GM23338 (cell line): Measurements from ENCODE around the gene ZNF280C. TPM values are rescaled to one million over a fixed set of nuclear protein-coding genes. Genes with fewer than 3 reads are reported as not detected.
"Not testable (repeated sequence)": the region's sequence is repeated elsewhere in the genome, so short reads cannot be mapped to it uniquely, and the experiment has no call there.

ENCODE experiments used
- ATAC-seq: fragments of 200-7000 bp; cut with Tn5 transposase; 3 replicates; pipeline ENCODE4 v1.9.1; 2020
- DNase-seq: peaks from one replicate; pipeline ENCODE4 v3.0.0-alpha.2; 2015; ENCODE audit warnings: low spot score
- H2AFZ ChIP-seq: fragments of 200-600 bp; sonication (generic); 2 replicates; pipeline ENCODE4 v1.8.0; 2016; ENCODE audit warnings: antibody characterized with exemption, mild to moderate bottlenecking, moderate library complexity
- H3F3A ChIP-seq: fragments of 200-600 bp; sonication (generic); replicated peaks from 2 replicates; pipeline ENCODE4 v1.8.0; 2017; ENCODE audit warnings: antibody characterized with exemption, mixed run types, low read depth
- H3K27ac ChIP-seq: fragments of 200-600 bp; sonication (generic); 2 replicates; pipeline ENCODE4 v1.6.1; 2016; ENCODE audit warnings: low read depth
- H3K27me3 ChIP-seq: fragments of 200-600 bp; sonication (generic); 2 replicates; pipeline ENCODE4 v1.8.0; 2016; ENCODE audit warnings: mild to moderate bottlenecking, mixed run types, moderate library complexity; ENCODE audit not compliant: insufficient read depth
- H3K36me3 ChIP-seq: fragments of 200-600 bp; sonication (generic); 2 replicates; pipeline ENCODE4 v1.8.0; 2016; ENCODE audit warnings: mild to moderate bottlenecking; ENCODE audit not compliant: insufficient read depth
- H3K4me1 ChIP-seq: fragments of 200-600 bp; sonication (generic); 2 replicates; pipeline ENCODE4 v1.8.0; 2016; ENCODE audit warnings: mild to moderate bottlenecking, moderate library complexity; ENCODE audit not compliant: insufficient read depth
- H3K4me2 ChIP-seq: fragments of 200-600 bp; sonication (generic); 2 replicates; pipeline ENCODE4 v1.7.1; 2017; ENCODE audit warnings: mixed run types
- H3K4me3 ChIP-seq: fragments of 200-600 bp; sonication (generic); 2 replicates; pipeline ENCODE4 v1.6.1; 2016; ENCODE audit warnings: mixed run types
- H3K79me2 ChIP-seq: fragments of 200-600 bp; sonication (generic); replicated peaks from 2 replicates; pipeline ENCODE4 v1.8.0; 2017; ENCODE audit warnings: mild to moderate bottlenecking; ENCODE audit not compliant: insufficient read depth
- H3K9me2 ChIP-seq: fragments of 200-600 bp; sonication (generic); 2 replicates; pipeline ENCODE4 v1.8.0; 2017; ENCODE audit not compliant: insufficient read depth
- H4K20me1 ChIP-seq: fragments of 200-600 bp; sonication (generic); replicated peaks from 2 replicates; pipeline ENCODE4 v1.8.0; 2017; ENCODE audit warnings: mild to moderate bottlenecking; ENCODE audit not compliant: insufficient read depth
- H3K27ac Mint-ChIP-seq: 2 replicates; pipeline ENCODE4 v1.8.0; 2020; ENCODE audit warnings: inconsistent platforms, mild to moderate bottlenecking, moderate library complexity, mixed read lengths
- H3K27me3 Mint-ChIP-seq: 3 replicates; pipeline ENCODE4 v1.8.0; 2022; ENCODE audit warnings: low read depth, mild to moderate bottlenecking, moderate library complexity, mixed read lengths, inconsistent platforms; ENCODE audit not compliant: insufficient read depth, poor library complexity
- H3K36me3 Mint-ChIP-seq: 3 replicates; pipeline ENCODE4 v1.8.0; 2021; ENCODE audit warnings: low read depth, mild to moderate bottlenecking, inconsistent platforms, moderate library complexity, mixed read lengths
- H3K4me1 Mint-ChIP-seq: 3 replicates; pipeline ENCODE4 v1.8.0; 2020; ENCODE audit warnings: mild to moderate bottlenecking, inconsistent platforms, mixed read lengths
- H3K4me3 Mint-ChIP-seq: 3 replicates; pipeline ENCODE4 v1.8.0; 2021; ENCODE audit warnings: moderate library complexity, mild to moderate bottlenecking, inconsistent platforms, mixed read lengths
- H3K9me3 Mint-ChIP-seq: 3 replicates; pipeline ENCODE4 v1.8.0; 2020; ENCODE audit warnings: moderate library complexity, mild to moderate bottlenecking, inconsistent platforms, mixed read lengths
- CREB1 ChIP-seq: fragments of 250-450 bp; sonication (Bioruptor Pico); IDR thresholded peaks from 2 replicates; pipeline ENCODE4 v1.5.0; 2020; ENCODE audit warnings: low read depth, mild to moderate bottlenecking, moderate library complexity
- CTCF ChIP-seq, 2 experiments: fragments of 200-600 bp in 1 of 2; sonication (generic) in 1 of 2; conservative IDR thresholded peaks; 2 replicates each; pipeline versions ENCODE4 v1.5.1 to v1.6.1; 2016 to 2017; ENCODE audit warnings: antibody characterized with exemption in 2 of 2, low read depth in 2 of 2, mild to moderate bottlenecking in 2 of 2, moderate library complexity in 1 of 2
- ETS1 ChIP-seq: IDR thresholded peaks from 2 replicates; pipeline ENCODE4 v1.6.1; 2016; ENCODE audit warnings: antibody characterized with exemption
- EZH2 ChIP-seq: fragments of 200-600 bp; sonication (generic); IDR thresholded peaks from one replicate; pipeline ENCODE4 v1.8.0; 2017; ENCODE audit warnings: antibody characterized with exemption, mild to moderate bottlenecking, low read depth; ENCODE audit not compliant: unreplicated experiment
- EZH2phosphoT487 ChIP-seq: fragments of 200-600 bp; sonication (generic); IDR thresholded peaks from one replicate; pipeline ENCODE4 v1.8.1; 2018; ENCODE audit warnings: antibody characterized with exemption; ENCODE audit not compliant: unreplicated experiment
- JUNB ChIP-seq: IDR thresholded peaks from one replicate; pipeline ENCODE4 v1.6.1; 2016; ENCODE audit warnings: antibody characterized with exemption; ENCODE audit not compliant: unreplicated experiment
- NANOG ChIP-seq: IDR thresholded peaks from 2 replicates; pipeline ENCODE4 v1.6.1; 2016; ENCODE audit warnings: antibody characterized with exemption, borderline replicate concordance
- POLR2AphosphoS5 ChIP-seq: IDR thresholded peaks from 2 replicates; pipeline ENCODE4 v1.6.1; 2016; ENCODE audit warnings: antibody characterized with exemption, low read depth
- REST ChIP-seq: IDR thresholded peaks from one replicate; pipeline ENCODE4 v1.6.1; 2018; ENCODE audit warnings: antibody characterized with exemption; ENCODE audit not compliant: unreplicated experiment
- STAT1 ChIP-seq: IDR thresholded peaks from one replicate; pipeline ENCODE4 v1.6.1; 2016; ENCODE audit warnings: antibody characterized with exemption; ENCODE audit not compliant: unreplicated experiment
- ZNF114 ChIP-seq: fragments of 250-450 bp; sonication (Bioruptor Pico); IDR thresholded peaks from 2 replicates; pipeline ENCODE4 v1.5.0; 2020; ENCODE audit warnings: mild to moderate bottlenecking, moderate library complexity
- ZNF331 ChIP-seq: fragments of 250-450 bp; sonication (Bioruptor Pico); IDR thresholded peaks from 2 replicates; pipeline ENCODE4 v1.5.0; 2020; ENCODE audit warnings: low read depth, mild to moderate bottlenecking, moderate library complexity
- polyA plus RNA-seq: library from polyadenylated mRNA; unstranded; fragments of >200 nt; fragmentation: Nextera tagmentation; extraction: Ambion mirVana; gene quantifications from 2 replicates; pipeline ENCODE4 v1.2.1, GENCODE V29; 2016
- total RNA-seq: library from RNA; depleted of rRNA; stranded (reverse); fragments of >200 nt; shearing (Covaris generic); gene quantifications from 2 replicates; pipeline ENCODE4 v1.2.3, GENCODE V29; 2014

ZNF280C gene
- total and polyA plus RNA-seq, 2 experiments from 2014 or later: 7.9 to 14.4 TPM

GRCh38 chrX:130231184-130231583, 37.5 kb downstream of the ZNF280C start:
- H4K20me1 ChIP-seq, H3K27me3 Mint-ChIP-seq, H3K27ac ChIP-seq, H3K9me2 ChIP-seq, H3K4me1 Mint-ChIP-seq, H3K4me3 Mint-ChIP-seq, H3K4me1 ChIP-seq, ATAC-seq, H3K79me2 ChIP-seq, H3K4me3 ChIP-seq, H3K4me2 ChIP-seq, H3K27me3 ChIP-seq, DNase-seq, H3F3A ChIP-seq, H3K27ac Mint-ChIP-seq, H3K9me3 Mint-ChIP-seq, H2AFZ ChIP-seq: not testable (repeated sequence)
- peaks cover 33% of the 10 kb centered on the region for H3K36me3 ChIP-seq
- H3K36me3 Mint-ChIP-seq: peaks cover 30% of the 10 kb centered on the region; the same call in 2 of the 3 replicates

GRCh38 chrX:130228871-130229270, 39.8 kb downstream of the ZNF280C start:
- no peak overlapping the region for H3K27ac ChIP-seq
- H3K4me2 ChIP-seq: no peak overlapping the region
- no peak for DNase-seq
- H3K27ac Mint-ChIP-seq: no peak overlapping the region
- H4K20me1 ChIP-seq: no peaks in the 10 kb centered on the region
- H3K4me3 ChIP-seq: no peak overlapping the region
- no peaks in the 10 kb centered on the region for H3K4me1 Mint-ChIP-seq
- no peak overlapping the region for H2AFZ ChIP-seq
- H3K36me3 Mint-ChIP-seq: peaks cover 25% of the 10 kb centered on the region; the same call in 2 of the 3 replicates
- peaks cover 19% of the 10 kb centered on the region for H3K36me3 ChIP-seq
- H3K4me3 Mint-ChIP-seq: no peak overlapping the region
- no peaks in the 10 kb centered on the region for H3F3A ChIP-seq
- no peak for ATAC-seq
- no peaks in the 10 kb centered on the region for H3K27me3 ChIP-seq
- no peaks in the 10 kb centered on the region for H3K79me2 ChIP-seq
- H3K4me1 ChIP-seq: no peaks in the 10 kb centered on the region
- H3K9me2 ChIP-seq: no peaks in the 10 kb centered on the region
- H3K9me3 Mint-ChIP-seq: no peaks in the 10 kb centered on the region
- TF ChIP-seq POLR2AphosphoS5: no peak
- no peak for TF ChIP-seq CTCF (conservative IDR thresholded peaks at IDR 0.05; ENCODE audit: low read depth in 2 of 2)
- H3K27me3 Mint-ChIP-seq: no peaks in the 10 kb centered on the region

- H3K9me2 ChIP-seq: no peaks in the 10 kb centered on the region
- H2AFZ ChIP-seq: no peak overlapping the region
- H3K27ac ChIP-seq: no peak overlapping the region
- H3K4me1 ChIP-seq: no peaks in the 10 kb centered on the region
- no peak overlapping the region for H3K4me3 Mint-ChIP-seq
- DNase-seq: no peak
- no peak for ATAC-seq
- H3F3A ChIP-seq: no peaks in the 10 kb centered on the region
- no peaks in the 10 kb centered on the region for H3K27me3 ChIP-seq
- H3K36me3 Mint-ChIP-seq: peaks cover 16% of the 10 kb centered on the region; the same call in 2 of the 3 replicates
- no peaks in the 10 kb centered on the region for H4K20me1 ChIP-seq
- no peak overlapping the region for H3K4me3 ChIP-seq
- peaks cover 19% of the 10 kb centered on the region for H3K36me3 ChIP-seq
- H3K27ac Mint-ChIP-seq: no peak overlapping the region
- no peaks in the 10 kb centered on the region for H3K79me2 ChIP-seq
- H3K4me1 Mint-ChIP-seq: no peaks in the 10 kb centered on the region
- no peaks in the 10 kb centered on the region for H3K27me3 Mint-ChIP-seq
- no peaks in the 10 kb centered on the region for H3K9me3 Mint-ChIP-seq
- no peak overlapping the region for H3K4me2 ChIP-seq
- TF ChIP-seq REST (no peak), EZH2phosphoT487 (no peak), JUNB (no peak), POLR2AphosphoS5 (no peak), ZNF114 (CRISPR knock-in tag) (no peak), NANOG (no peak), EZH2 (no peak), STAT1 (no peak), ETS1 (no peak), ZNF331 (no peak), CREB1 (CRISPR knock-in tag) (no peak)
Observed at GRCh38 chrX:130224810-130225209, 43.9 kb downstream of the ZNF280C start.
